ENCODE measurements around the gene C5orf15.

DNA sequence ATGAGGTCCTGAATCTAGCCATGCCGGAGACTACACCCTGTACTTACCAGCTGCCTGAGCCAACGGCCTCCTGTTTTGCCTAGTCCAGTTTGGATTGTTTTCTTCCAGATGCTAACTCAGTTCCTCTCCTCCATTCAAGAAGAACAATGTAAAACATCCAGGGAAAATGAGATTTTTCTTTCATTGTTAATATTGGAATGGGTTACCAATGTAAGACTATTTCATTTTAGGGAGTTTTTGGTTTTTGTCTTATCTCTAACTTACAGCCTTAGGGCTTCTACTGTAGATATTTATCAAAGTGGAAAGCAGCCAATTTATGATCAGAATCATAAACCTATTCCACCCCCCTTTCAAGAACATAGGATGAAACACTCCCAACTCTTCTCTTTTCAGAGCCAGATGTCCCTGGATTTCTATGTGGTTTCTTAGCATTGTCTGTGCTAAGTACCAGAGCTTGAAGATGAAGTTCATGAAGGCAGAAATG is 39.9 kb upstream of the C5orf15 start:
- TF ChIP-seq HDAC2 (IDR thresholded peaks at IDR 0.05) (no peak), RBM39 (optimal IDR thresholded peaks at IDR 0.05; ENCODE audit: low read depth, low read length) (no peak), CTCF (IDR thresholded peaks at IDR 0.05 in 2 of 3, conservative IDR thresholded peaks at IDR 0.05 in 1 of 3; ENCODE audit: insufficient read depth in 2 of 3, low read depth in 1 of 3, low read length in 3 of 3) (no peak), RBM17 (IDR thresholded peaks at IDR 0.05; ENCODE audit: borderline replicate concordance, low read depth, low read length) (no peak), EP300 (IDR thresholded peaks at IDR 0.05; ENCODE audit: low read length) (no peak)
- TF ChIP-seq, protein P1, sequence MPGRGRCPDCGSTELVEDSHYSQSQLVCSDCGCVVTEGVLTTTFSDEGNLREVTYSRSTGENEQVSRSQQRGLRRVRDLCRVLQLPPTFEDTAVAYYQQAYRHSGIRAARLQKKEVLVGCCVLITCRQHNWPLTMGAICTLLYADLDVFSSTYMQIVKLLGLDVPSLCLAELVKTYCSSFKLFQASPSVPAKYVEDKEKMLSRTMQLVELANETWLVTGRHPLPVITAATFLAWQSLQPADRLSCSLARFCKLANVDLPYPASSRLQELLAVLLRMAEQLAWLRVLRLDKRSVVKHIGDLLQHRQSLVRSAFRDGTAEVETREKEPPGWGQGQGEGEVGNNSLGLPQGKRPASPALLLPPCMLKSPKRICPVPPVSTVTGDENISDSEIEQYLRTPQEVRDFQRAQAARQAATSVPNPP (IDR thresholded peaks at IDR 0.05; ENCODE audit: borderline replicate concordance, insufficient read depth, insufficient read length), result no peak

Data from K562 (cell line).